Hepatocyte (in vitro differentiated cells): ENCODE measurements around the gene TXNRD1. TPM values are rescaled to one million over a fixed set of nuclear protein-coding genes. Genes with fewer than 3 reads are reported as not detected.

Experiments used
- DNase-seq: peaks from one replicate; pipeline ENCODE4 v3.0.0-alpha.2; 2016; ENCODE audit warnings: low spot score
- H2AFZ ChIP-seq: fragments of 200-600 bp; sonication (generic); 2 replicates; pipeline ENCODE4 v1.6.0; 2016; ENCODE audit warnings: antibody characterized with exemption, mild to moderate bottlenecking
- H3K27ac ChIP-seq: fragments of 200-600 bp; sonication (generic); 2 replicates; pipeline ENCODE4 v1.5.1; 2016; ENCODE audit warnings: mild to moderate bottlenecking
- H3K27me3 ChIP-seq: fragments of 200-600 bp; sonication (generic); 2 replicates; pipeline ENCODE4 v1.6.1; 2016
- H3K36me3 ChIP-seq: fragments of 200-600 bp; sonication (generic); replicated peaks from 2 replicates; pipeline ENCODE4 v1.5.1; 2016; ENCODE audit warnings: low read depth; ENCODE audit not compliant: insufficient read depth
- H3K4me1 ChIP-seq: fragments of 200-600 bp; sonication (generic); 2 replicates; pipeline ENCODE4 v1.5.1; 2016; ENCODE audit warnings: mild to moderate bottlenecking, moderate library complexity; ENCODE audit not compliant: insufficient read depth
- H3K4me2 ChIP-seq: fragments of 200-600 bp; sonication (generic); 2 replicates; pipeline ENCODE4 v1.6.0; 2016
- H3K4me3 ChIP-seq: fragments of 200-600 bp; sonication (generic); 2 replicates; pipeline ENCODE4 v1.5.1; 2016; ENCODE audit warnings: mild to moderate bottlenecking
- H3K79me2 ChIP-seq: fragments of 200-600 bp; sonication (generic); 2 replicates; pipeline ENCODE4 v1.6.0; 2017; ENCODE audit warnings: mild to moderate bottlenecking
- H3K9me2 ChIP-seq: fragments of 200-600 bp; sonication (generic); replicated peaks from 2 replicates; pipeline ENCODE4 v1.6.0; 2017; ENCODE audit warnings: mild to moderate bottlenecking; ENCODE audit not compliant: insufficient read depth
- H3K9me3 ChIP-seq: fragments of 200-600 bp; sonication (generic); 2 replicates; pipeline ENCODE4 v1.5.1; 2016; ENCODE audit warnings: low read depth, mild to moderate bottlenecking
- H4K20me1 ChIP-seq: fragments of 200-600 bp; sonication (generic); 2 replicates; pipeline ENCODE4 v1.6.0; 2016; ENCODE audit warnings: mild to moderate bottlenecking; ENCODE audit not compliant: insufficient read depth, poor library complexity, severe bottlenecking
- CTCF ChIP-seq: fragments of 200-600 bp; sonication (generic); IDR thresholded peaks from 2 replicates; pipeline ENCODE4 v1.5.1; 2016; ENCODE audit warnings: antibody characterized with exemption, mild to moderate bottlenecking; ENCODE audit not compliant: poor library complexity
- EZH2 ChIP-seq: fragments of 200-600 bp; sonication (generic); IDR thresholded peaks from 2 replicates; pipeline ENCODE4 v1.6.1; 2016; ENCODE audit warnings: antibody characterized with exemption, mild to moderate bottlenecking, borderline replicate concordance
- EZH2phosphoT487 ChIP-seq: fragments of 200-600 bp; sonication (generic); IDR thresholded peaks from one replicate; pipeline ENCODE4 v1.6.1; 2018; ENCODE audit warnings: antibody characterized with exemption, mild to moderate bottlenecking, low read depth, moderate library complexity; ENCODE audit not compliant: unreplicated experiment, severe bottlenecking
- WGBS: methylation state at CpG from one replicate; pipeline ENCODE4 v1.1.6; 2016; ENCODE audit warnings: low lambda C conversion rate; ENCODE audit errors: missing lambda C conversion rate; 5-methylcytosine and 5-hydroxymethylcytosine counted together
- polyA plus RNA-seq: library from polyadenylated mRNA; unstranded; fragments of >200 nt; fragmentation: Nextera tagmentation; extraction: Ambion mirVana; gene quantifications from 2 replicates; pipeline ENCODE4 v1.2.1, GENCODE V29; 2016
- total RNA-seq: library from RNA; depleted of rRNA; stranded (reverse); fragments of >200 nt; gene quantifications from 2 replicates; pipeline ENCODE4 v1.2.3, GENCODE V29; 2014

TXNRD1 gene
- total and polyA plus RNA-seq, 2 experiments from 2014 or later, result 49.8 to 113 TPM

GRCh38 chr12:104381341-104381730, 165.8 kb downstream of the TXNRD1 start:
- no peak for TF ChIP-seq EZH2phosphoT487
- TF ChIP-seq CTCF, result no peak
- no peak for TF ChIP-seq EZH2
- no peaks in the 10 kb centered on the region for H3K9me3 ChIP-seq
- H3K4me3 ChIP-seq, result no peak overlapping the region
- peak overlapping the region; percentile 64 for H3K4me2 ChIP-seq
- no peaks in the 10 kb centered on the region for H3K4me1 ChIP-seq
- H4K20me1 ChIP-seq, result no peaks in the 10 kb centered on the region
- H3K27ac ChIP-seq, result no peak overlapping the region
- no peaks in the 10 kb centered on the region for H3K9me2 ChIP-seq
- no peaks in the 10 kb centered on the region for H3K79me2 ChIP-seq
- H2AFZ ChIP-seq, result no peak overlapping the region
- DNase-seq, result no peak
- no peaks in the 10 kb centered on the region for H3K36me3 ChIP-seq
- H3K27me3 ChIP-seq, result no peaks in the 10 kb centered on the region
- WGBS, result 65% methylated on average over 2 of the region's 2 CpGs

DNA sequence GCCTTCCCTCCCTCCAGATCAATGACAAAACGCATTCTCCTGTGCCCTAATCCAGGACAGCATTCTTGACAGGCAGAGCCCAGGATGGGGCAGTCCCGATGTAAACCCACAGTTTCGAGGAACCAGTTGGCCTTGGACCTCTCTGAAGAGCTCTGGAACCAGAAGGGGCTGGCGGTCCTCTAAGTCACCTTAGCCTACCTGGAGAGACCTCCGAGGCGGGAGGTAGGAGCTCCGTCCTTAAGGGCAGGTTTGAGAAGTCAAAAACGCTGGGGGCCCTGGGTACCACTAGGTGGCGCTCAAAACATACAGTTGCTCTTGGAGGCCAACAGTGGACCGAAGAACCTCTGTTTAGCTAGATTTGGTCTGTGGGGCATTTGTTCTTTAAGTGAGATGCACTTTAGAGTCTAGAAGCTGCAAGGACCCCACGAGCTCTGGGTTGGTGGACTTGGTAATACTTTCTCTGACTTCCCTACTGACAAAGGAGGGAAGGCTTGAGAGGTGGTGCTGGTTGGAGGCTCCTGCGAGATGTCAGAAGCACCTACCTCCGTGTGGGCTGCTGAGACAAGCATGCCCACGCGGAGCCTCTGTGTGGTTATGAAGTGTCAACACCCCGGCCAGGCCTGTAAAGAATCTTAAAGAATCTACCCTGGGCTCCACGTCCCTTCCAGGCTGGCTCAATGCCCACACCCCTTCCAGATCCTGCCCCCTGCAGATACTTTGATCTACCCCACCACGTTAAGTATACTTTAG, 166.3 kb downstream of the TXNRD1 start:
- 27% methylated on average over 18 of the region's 18 CpGs for WGBS
- H3K36me3 ChIP-seq, result no peaks in the 10 kb centered on the region
- H3K27me3 ChIP-seq, result no peaks in the 10 kb centered on the region
- no peaks in the 10 kb centered on the region for H4K20me1 ChIP-seq
- H3K27ac ChIP-seq, result no peak overlapping the region
- H3K4me1 ChIP-seq, result no peaks in the 10 kb centered on the region
- TF ChIP-seq EZH2phosphoT487 (no peak), CTCF (peak; percentile 96)
- no peaks in the 10 kb centered on the region for H3K79me2 ChIP-seq
- H2AFZ ChIP-seq, result no peak overlapping the region
- H3K9me2 ChIP-seq, result no peaks in the 10 kb centered on the region
- no peak overlapping the region for H3K4me3 ChIP-seq
- H3K4me2 ChIP-seq, result peak overlapping the region; percentile 64
- H3K9me3 ChIP-seq, result no peaks in the 10 kb centered on the region
- DNase-seq, result peak; percentile 91

- Histone ChIP-seq H3K4me1 (no peaks in the 10 kb centered on the region), H3K9me2 (no peaks in the 10 kb centered on the region), H3K4me3 (no peak overlapping the region), H3K79me2 (no peaks in the 10 kb centered on the region), H2AFZ (no peak overlapping the region), H3K36me3 (no peaks in the 10 kb centered on the region), H3K27ac (no peak overlapping the region), H3K4me2 (no peak overlapping the region), H4K20me1 (no peaks in the 10 kb centered on the region), H3K9me3 (no peaks in the 10 kb centered on the region), H3K27me3 (no peaks in the 10 kb centered on the region)
- no peak for TF ChIP-seq EZH2phosphoT487
- no peak for TF ChIP-seq CTCF
- no peak for TF ChIP-seq EZH2
- 77% methylated on average over 6 of the region's 6 CpGs for WGBS
- no peak for DNase-seq
These were observed 168.7 kb downstream of the TXNRD1 start for GRCh38 chr12:104384141-104384880.
